SK-N-SH treated with all-trans-retinoic acid at 6 μM for 48 hours (cell line): ENCODE results near the gene PILRB.
"Not testable (repeated sequence)": the region's sequence is repeated elsewhere in the genome, so short reads cannot be mapped to it uniquely, and the experiment has no call there.

Source experiments
- ARNTL ChIP-seq: fragments of 450-650 bp; formaldehyde crosslinking; IDR thresholded peaks from 2 replicates; pipeline ENCODE4 v1.5.0; 2020; ENCODE audit warnings: low read depth, mild to moderate bottlenecking, moderate library complexity, borderline replicate concordance
- CREB5 ChIP-seq: fragments of 250-450 bp; sonication (Bioruptor Pico); IDR thresholded peaks from 2 replicates; pipeline ENCODE4 v1.5.1; 2020; ENCODE audit warnings: low read depth, mild to moderate bottlenecking, moderate library complexity
- CSRNP3 ChIP-seq: fragments of 250-450 bp; sonication (Bioruptor Pico); IDR thresholded peaks from 2 replicates; pipeline ENCODE4 v1.5.1; 2021; ENCODE audit warnings: mild to moderate bottlenecking, moderate library complexity
- ESRRG ChIP-seq: fragments of 250-450 bp; sonication (Bioruptor Pico); IDR thresholded peaks from 2 replicates; pipeline ENCODE4 v1.6.1; 2021; ENCODE audit warnings: mild to moderate bottlenecking
- GLIS3 ChIP-seq: fragments of 250-450 bp; sonication (Bioruptor Pico); IDR thresholded peaks from 2 replicates; pipeline ENCODE4 v1.5.0; 2020; ENCODE audit warnings: mild to moderate bottlenecking, moderate library complexity
- PATZ1 ChIP-seq: fragments of 250-450 bp; sonication (Bioruptor Pico); IDR thresholded peaks from 2 replicates; pipeline ENCODE4 v1.8.0; 2020; ENCODE audit warnings: mild to moderate bottlenecking, moderate library complexity, borderline replicate concordance
- RARB ChIP-seq: fragments of 250-450 bp; sonication (Bioruptor Pico); IDR thresholded peaks from 2 replicates; pipeline ENCODE4 v1.8.0; 2021; ENCODE audit warnings: mild to moderate bottlenecking, moderate library complexity
- TSHZ2 ChIP-seq: fragments of 250-450 bp; sonication (Bioruptor Pico); IDR thresholded peaks from 2 replicates; pipeline ENCODE4 v1.5.0; 2020; ENCODE audit warnings: mild to moderate bottlenecking, moderate library complexity
- ZC3H10 ChIP-seq: fragments of 250-450 bp; sonication (Bioruptor Pico); IDR thresholded peaks from 2 replicates; pipeline ENCODE4 v1.5.1; 2021; ENCODE audit warnings: mild to moderate bottlenecking, moderate library complexity
- ZFP3 ChIP-seq: fragments of 250-450 bp; sonication (Bioruptor Pico); IDR thresholded peaks from 2 replicates; pipeline ENCODE4 v1.5.0; 2020; ENCODE audit warnings: mild to moderate bottlenecking, moderate library complexity
- ZFP30 ChIP-seq: fragments of 450-650 bp; formaldehyde crosslinking; IDR thresholded peaks from 2 replicates; pipeline ENCODE4 v1.5.0; 2022; ENCODE audit warnings: mild to moderate bottlenecking, moderate library complexity
- ZNF8 ChIP-seq: fragments of 450-650 bp; formaldehyde crosslinking; IDR thresholded peaks from 2 replicates; pipeline ENCODE4 v1.5.0; 2020; ENCODE audit warnings: mild to moderate bottlenecking, moderate library complexity

GRCh38 chr7:100373870-100374598 is 16.1 kb downstream of the PILRB start:
- not testable (repeated sequence) for TF ChIP-seq ARNTL; TSHZ2; ESRRG; CSRNP3 (CRISPR knock-in tag); GLIS3 (CRISPR knock-in tag); RARB (CRISPR knock-in tag); ZFP3 (CRISPR knock-in tag); ZFP30 (CRISPR knock-in tag); PATZ1; CREB5 (CRISPR knock-in tag); ZNF8; ZC3H10 (CRISPR knock-in tag)
